PFSK-1 (cell line): Measurements from ENCODE around the gene SMC3.

Experiments used
- FOXP2 ChIP-seq: optimal IDR thresholded peaks from 2 replicates; pipeline ENCODE3; 2011; ENCODE audit warnings: borderline replicate concordance, control low read depth, inconsistent platforms; ENCODE audit not compliant: insufficient read depth; ENCODE audit errors: extremely low read length, extremely low read depth
- POLR2AphosphoS5 ChIP-seq: IDR thresholded peaks from 2 replicates; pipeline ENCODE4 v1.6.1; 2012; ENCODE audit warnings: low read depth, mild to moderate bottlenecking, control low read depth, low read length, moderate library complexity
- REST ChIP-seq, 2 experiments: IDR thresholded peaks; 2 replicates each; pipeline versions ENCODE4 v1.6.1 to v1.8.0; 2011 to 2012; ENCODE audit warnings: low read depth in 2 of 2, low read length in 2 of 2, control low read depth in 1 of 2, inconsistent platforms in 1 of 2, mild to moderate bottlenecking in 1 of 2, moderate library complexity in 1 of 2; ENCODE audit not compliant: insufficient read depth in 1 of 2
- SIN3A ChIP-seq: IDR thresholded peaks from 2 replicates; pipeline ENCODE4 v1.6.1; 2012; ENCODE audit warnings: mild to moderate bottlenecking, low read length, moderate library complexity, borderline replicate concordance; ENCODE audit not compliant: insufficient read depth
- TAF1 ChIP-seq: IDR thresholded peaks from 2 replicates; pipeline ENCODE4 v1.6.1; 2012; ENCODE audit warnings: low read length, control low read depth, borderline replicate concordance; ENCODE audit not compliant: insufficient read depth

SMC3 gene

GRCh38 chr10:110560012-110560411 lies 7.5 kb upstream of the SMC3 start:
- TF ChIP-seq FOXP2: no peak
- TF ChIP-seq REST (IDR thresholded peaks at IDR 0.05; ENCODE audit: insufficient read depth in 1 of 2, low read depth in 2 of 2, low read length in 2 of 2): no peak
- TF ChIP-seq SIN3A: no peak
- TF ChIP-seq POLR2AphosphoS5: no peak
- no peak for TF ChIP-seq TAF1

- TF ChIP-seq POLR2AphosphoS5 (no peak), FOXP2 (no peak), SIN3A (no peak), TAF1 (no peak), REST (IDR thresholded peaks at IDR 0.05; ENCODE audit: insufficient read depth in 1 of 2, low read depth in 2 of 2, low read length in 2 of 2) (no peak)
These were observed 6.2 kb upstream of the SMC3 start for GRCh38 chr10:110561292-110561691.

- TF ChIP-seq SIN3A (no peak), TAF1 (no peak), POLR2AphosphoS5 (no peak)
These were observed 5.1 kb upstream of the SMC3 start for GRCh38 chr10:110562348-110562747.

GRCh38 chr10:110563132-110563531 lies 4.4 kb upstream of the SMC3 start:
- TF ChIP-seq FOXP2 (no peak), REST (IDR thresholded peaks at IDR 0.05; ENCODE audit: insufficient read depth in 1 of 2, low read depth in 2 of 2, low read length in 2 of 2) (no peak), SIN3A (no peak), POLR2AphosphoS5 (no peak), TAF1 (no peak)

- peak; percentile 22; the same call in 1 of the 2 replicates for TF ChIP-seq SIN3A
- no peak for TF ChIP-seq POLR2AphosphoS5
- no peak for TF ChIP-seq REST (IDR thresholded peaks at IDR 0.05; ENCODE audit: insufficient read depth in 1 of 2, low read depth in 2 of 2, low read length in 2 of 2)
These were observed 859 bp upstream of the SMC3 start for GRCh38 chr10:110566472-110567200.
